ENCODE measurements around the gene QRFPR. TPM values are rescaled to one million over a fixed set of nuclear protein-coding genes. Genes with fewer than 3 reads are reported as not detected.
"Not testable (repeated sequence)": the region's sequence is repeated elsewhere in the genome, so short reads cannot be mapped to it uniquely, and the experiment has no call there.

Gene QRFPR
- total RNA-seq (2014; rRNA removed; shearing (Covaris generic)), result not detected in 2 replicates

DNA sequence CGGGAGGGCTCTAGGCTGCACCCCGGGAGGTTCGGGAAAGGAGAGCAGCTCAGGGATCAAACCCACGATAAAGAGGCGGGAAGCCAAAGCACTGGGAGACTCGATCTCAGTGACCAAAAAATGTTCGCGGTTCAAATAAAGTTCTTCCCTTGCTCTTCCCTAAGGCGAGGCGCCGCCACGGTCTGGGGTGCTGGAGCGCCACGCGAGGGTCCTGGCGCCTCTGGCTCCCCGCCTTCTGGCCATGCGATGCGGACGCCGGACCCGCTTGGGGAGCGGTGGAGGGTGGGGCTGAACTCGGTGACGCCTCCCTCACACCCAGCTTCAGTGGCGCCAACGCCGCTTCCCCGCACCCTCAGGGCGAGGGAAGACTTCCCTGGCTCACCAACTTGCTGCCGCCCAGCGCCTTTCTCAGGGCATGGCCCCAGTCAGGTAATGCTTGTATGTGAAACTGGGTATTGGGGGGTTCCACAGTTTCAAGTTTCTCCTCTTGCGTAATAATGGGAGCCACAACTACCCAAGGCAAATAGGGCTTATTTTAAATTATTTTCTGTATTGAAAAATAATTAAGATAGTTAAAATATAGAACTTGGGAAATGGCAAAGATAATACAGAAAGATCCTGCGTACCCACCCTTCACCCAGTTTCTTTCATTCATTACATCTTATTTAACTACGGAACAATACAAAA, at the start of gene QRFPR:
Gene QRFPR (minus strand): TSS at position 243 of the 687 bp plus-strand sequence. CDS start 371 bp downstream, outside the sequence.
- no peak for DNase-seq (ENCODE audit: low spot score)

DNA sequence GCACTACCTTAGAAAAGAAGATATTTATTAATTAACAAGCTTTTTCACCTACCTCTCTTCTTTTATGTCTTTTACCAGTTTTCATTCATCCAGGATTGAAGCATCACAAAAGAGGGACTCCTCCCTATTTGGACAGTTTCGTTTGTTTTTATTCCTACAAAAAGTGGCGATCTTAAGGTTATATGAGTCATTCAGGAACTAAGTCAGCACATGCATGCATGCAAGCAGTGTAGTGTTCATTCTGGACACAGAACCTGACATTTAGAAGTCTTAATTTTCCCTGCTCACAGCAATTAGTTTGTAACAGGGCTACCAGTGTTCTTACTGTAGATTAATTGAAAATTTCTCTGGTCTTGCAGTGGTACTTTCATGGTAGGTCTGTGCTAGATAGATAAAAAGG, 47.9 kb upstream of the QRFPR start:
- DNase-seq (ENCODE audit: low spot score), result peak; percentile 13

DNA sequence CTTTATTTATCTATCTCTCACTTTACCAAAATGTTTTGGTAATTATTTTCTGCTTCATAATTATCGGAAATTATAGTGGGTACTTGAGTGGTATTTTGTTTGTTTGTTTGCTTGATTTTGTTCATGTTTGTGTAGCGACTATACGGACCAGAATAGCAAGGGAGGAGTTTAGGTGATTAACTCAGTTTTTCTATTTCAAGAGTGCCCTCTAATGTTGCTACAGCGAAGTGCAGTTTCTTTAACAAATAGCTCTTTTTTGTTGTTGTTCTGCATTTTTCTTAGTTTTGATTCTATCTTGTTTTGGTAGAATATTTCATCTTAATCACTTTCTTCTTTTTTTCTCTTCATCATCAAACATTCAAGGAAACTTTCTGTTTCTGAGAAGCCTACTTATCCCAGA, 40.8 kb upstream of the QRFPR start:
- peak; percentile 24 for DNase-seq (ENCODE audit: low spot score)

DNA sequence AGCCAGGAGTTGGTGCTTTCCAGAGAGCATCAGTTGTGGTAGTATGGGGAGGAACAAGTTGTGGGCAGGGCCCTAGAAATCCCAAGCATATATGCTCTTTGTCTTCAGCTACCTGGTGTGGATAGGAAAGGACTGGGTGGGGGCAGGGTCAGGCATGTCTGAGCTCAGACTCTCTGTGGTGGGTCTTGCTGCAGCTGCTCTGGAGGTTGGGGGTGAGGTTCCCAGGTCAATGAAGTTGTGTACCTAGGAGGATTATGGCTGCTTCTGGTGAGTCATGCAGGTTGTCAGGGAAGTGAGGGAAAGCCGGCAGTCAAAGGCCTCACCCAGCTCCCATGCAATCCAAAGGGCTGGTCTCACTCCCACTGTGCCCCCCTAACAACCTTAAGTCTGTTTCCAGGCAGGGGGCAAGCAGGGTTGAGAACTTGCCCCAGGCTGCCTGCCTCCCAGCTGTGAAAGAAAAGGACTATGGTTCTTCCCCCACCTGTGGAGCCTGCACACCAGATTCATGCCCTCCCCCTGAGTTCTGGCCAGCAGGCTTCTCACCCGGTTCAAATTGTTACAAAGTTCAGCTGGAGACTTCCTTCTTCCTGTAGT, 30.4 kb upstream of the QRFPR start:
- no peak for DNase-seq (ENCODE audit: low spot score)

DNA sequence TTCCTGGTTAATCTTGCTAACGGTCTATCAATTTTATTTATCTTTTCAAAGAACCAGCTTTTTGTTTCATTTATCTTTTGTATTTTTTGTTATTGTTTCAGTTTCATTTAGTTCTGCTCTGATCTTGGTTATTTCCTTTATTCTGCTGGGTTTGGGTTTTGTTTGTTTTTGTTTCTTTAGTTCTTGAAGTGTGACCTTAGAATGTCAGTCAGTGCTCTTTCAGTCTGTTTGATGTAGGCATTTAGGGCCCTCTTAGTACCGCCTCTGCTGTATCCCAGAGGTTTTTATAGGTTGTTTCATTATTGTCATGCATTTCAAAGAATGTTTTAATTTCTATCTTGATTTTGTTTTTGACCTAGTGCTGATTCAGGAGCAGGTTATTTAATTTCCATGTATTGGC, 27.7 kb upstream of the QRFPR start:
- not testable (repeated sequence) for DNase-seq (ENCODE audit: low spot score)

DNA sequence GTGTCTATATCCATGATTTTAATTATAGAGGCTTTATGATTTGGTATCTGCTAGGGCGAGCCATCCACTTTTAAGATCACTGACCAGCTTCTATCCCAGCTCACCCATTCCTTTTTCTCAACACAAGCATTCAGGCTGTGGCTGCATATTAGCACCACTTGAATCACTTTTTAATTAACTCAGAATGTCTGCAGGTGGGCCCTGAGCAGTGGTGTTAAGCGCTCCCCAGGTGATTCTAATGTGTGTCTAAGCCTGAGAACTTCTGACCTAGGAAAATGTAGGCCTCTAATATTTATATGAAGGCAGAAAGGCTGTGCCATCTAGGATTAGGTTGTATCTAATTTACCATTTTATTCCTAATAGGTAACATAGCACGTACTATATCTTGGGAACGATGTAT, 19.8 kb upstream of the QRFPR start:
- no peak for DNase-seq (ENCODE audit: low spot score)

DNA sequence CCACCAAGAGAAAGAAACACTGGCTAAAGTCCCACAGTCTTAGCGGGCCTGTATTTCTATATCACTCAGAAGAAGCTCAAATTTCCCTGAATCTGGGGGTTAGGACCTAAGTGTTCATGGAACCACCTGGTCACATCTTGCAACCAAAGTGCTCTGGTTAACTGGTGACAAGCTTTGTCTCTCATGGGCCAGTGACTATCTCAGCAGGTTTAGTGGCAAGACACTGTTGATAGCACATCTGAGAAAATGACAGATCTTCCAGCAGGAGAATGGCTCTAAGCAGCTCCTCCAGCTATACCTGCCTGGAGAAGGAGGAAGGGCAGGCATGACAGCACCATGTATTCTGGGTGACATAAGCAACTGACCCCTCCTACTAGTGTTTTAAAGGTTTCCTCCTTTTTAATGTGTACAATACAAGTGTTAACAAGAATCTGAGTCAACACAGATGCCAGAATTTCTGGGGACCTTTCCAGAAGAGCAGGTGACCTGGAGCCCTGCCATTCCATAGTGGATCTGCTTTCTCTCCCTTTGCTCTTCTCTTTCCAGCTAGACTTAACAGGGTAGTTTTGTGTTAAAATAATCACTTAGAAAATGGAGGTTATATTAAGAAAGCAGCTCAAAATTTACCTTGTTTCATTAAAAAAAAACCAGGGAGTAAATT, 17.3 kb upstream of the QRFPR start:
- DNase-seq (ENCODE audit: low spot score), result peak; percentile 3

DNA sequence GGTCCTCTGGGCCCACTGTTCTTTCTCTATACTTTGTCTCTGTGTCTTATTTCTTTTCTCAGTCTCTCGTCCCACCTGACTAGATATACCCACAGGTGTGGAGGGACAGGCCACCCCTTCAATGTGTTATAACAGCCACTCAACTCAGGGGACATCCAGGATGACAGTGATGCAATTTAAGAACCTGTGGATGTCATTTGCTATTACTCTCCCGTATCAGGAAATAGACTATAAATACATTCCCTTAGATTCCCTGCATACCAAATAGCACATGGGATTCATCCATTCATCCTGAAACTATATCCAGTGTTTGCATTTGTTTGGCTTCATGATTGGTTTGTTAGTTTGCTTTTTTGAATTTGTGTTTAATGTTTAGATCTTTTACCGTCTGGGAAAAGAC, 16.6 kb upstream of the QRFPR start:
- DNase-seq (ENCODE audit: low spot score), result no peak

DNA sequence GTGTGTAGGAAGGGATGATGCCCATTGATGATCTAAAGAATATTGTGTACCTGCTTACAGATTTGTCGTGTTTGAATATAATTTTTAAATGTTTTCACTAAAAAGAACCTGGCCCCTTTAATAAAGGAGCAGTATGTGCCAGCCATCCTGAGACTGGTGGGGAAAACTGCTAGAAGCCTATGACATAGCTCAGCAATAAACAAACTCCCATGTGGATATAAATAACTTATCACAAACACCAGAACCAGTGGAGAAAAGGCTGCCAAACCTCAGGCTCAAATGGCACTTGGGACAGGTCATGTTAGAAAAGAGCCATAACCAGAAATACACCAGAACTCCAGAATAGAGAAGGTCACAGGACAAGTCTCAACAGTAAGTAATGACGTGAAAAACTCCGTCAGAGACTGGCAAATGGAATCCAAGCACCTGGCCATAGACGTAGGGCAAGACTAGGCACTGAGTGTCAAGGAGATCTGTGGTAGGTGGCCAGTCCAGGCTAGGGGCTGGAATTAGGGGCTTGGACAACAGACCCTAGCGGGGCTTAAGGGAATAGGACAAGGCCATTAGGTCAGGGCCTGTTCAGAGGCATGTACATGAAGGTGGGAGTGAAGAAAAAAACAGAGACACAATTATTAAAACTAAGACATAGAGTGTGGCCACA, 11.7 kb upstream of the QRFPR start:
- DNase-seq (ENCODE audit: low spot score), result no peak

DNA sequence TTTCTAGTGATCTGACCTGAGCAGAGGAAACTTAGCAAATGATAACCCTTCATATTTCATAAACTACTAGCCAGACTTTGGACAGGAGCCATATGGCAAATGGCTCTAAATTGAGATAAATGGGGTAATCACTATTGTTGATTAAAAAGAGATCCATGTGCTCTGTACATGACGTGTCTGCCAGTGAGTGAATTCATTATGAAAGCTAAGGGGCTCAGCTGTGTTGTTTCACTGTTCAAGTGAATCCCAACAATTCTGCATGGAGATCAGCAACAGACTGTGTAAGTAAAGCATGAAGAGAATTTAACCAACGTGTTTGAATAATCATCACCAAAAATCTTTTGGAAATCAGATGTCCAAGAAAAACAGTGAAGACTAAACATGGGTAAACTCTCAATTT, 9.5 kb upstream of the QRFPR start:
- DNase-seq (ENCODE audit: low spot score), result no peak

DNA sequence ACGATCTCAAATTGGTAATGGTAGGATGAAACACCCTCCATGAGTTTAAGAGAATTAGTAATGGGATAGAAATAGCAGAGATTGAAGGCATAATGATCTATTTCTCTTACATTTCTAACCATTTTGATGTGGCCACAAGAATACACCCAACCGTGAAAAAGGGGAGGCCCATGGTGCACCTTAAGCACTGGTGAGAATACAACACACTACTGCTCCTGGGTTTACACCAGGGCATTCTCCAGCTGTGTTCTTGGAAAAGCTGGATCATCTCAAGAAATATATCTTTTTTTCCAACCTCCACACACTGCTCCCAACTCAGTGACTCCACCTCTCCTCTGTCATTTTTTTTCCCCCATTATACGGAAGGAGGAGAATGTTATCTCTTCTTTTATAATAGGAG, 1.5 kb downstream of the QRFPR start:
- DNase-seq (ENCODE audit: low spot score), result no peak

DNA sequence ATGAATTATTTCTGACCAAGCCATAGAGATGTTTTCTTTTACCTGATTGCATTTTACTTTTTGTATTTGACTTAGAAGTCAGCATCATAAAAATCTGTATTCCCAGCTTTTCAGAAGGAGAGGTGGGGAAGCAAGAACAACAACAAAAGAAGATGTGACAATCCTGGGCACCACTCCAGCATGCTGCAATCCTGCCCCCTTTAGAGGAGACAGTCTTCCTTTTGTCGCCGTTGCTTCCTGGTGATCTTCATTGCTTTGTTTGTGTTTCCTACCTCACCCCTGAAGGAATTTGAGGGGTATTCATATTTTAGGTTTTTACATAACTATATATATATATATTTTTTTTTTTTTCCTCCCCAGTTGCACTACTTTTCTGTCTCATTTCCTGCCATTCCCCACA, 3.7 kb downstream of the QRFPR start:
- no peak for DNase-seq (ENCODE audit: low spot score)

DNA sequence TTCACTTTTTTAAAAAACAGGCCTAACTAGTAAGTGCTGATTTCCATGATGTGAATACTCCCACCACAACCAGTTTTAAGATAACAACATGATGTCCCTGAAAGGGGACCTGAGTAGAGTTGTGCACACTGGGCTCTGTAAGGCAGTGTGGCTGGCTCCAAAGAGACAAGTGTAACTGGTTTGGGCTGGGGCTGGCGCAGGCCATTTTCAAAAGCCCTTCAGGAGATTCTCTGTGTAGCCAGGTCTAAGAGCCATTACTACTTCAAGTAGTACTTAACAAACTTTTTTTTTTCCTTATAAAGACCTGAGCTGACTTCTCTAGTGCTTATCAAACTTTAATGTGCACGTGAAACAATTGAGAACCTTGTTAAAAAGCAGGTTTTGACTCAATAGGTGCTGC, 4.3 kb downstream of the QRFPR start:
- no peak for DNase-seq (ENCODE audit: low spot score)

DNA sequence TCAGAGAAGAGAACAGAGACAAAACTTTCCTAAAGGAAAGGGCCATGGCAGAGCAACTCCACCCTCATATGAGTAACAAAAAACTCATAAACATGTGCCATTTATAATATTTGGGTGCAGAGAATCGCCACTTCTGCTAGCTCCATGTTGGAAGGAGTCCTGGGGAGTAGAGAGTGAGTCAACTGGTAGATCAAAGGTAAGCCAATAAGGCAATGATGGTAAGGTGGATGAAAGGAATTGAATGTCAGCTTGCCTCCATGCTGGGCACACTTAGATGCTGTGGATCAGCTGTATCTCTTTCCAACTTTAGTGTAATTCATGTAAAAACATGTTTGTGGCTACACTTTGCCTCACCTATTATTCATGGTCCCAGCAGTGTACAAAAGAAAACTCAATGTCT, 4.7 kb downstream of the QRFPR start:
- no peak for DNase-seq (ENCODE audit: low spot score)

DNA sequence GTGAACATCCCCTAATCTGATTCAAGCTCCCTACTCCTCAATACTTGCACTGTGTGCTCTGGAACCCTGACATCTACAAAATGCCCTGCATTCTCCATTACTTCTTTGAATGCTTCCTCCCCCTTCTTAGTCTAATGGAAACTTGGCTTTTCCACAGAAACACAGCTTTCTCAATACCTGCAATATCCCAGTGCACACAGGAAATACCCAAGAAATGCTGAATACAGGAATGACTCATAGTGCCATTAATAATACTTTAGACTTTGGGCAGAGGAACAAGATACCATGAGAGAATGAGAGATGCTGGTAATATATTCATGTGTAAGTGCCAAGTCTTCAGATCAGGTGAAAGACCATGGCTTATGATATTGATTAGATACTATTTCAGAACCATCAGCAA, 5.6 kb downstream of the QRFPR start:
- DNase-seq (ENCODE audit: low spot score), result peak; percentile 65

DNA sequence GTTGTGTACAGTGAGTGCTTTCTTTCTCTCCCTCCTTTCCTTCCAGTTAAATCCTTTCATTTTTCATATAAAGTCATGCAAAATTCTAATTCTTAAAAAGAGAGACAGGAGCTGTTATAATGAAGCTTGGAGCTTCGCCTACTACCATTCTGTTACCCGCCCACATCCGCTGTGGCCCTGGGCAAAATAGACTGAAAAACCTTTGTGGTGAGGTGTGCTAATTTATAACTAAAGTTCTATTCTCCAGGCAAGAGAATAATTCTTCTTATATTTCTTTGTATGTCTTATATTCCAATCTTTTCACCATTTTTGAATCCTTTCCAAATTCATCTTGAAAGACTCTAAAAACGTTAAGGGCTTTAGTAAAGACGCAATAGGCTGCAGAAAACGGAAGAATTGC, 7.0 kb downstream of the QRFPR start:
- DNase-seq (ENCODE audit: low spot score), result no peak

DNA sequence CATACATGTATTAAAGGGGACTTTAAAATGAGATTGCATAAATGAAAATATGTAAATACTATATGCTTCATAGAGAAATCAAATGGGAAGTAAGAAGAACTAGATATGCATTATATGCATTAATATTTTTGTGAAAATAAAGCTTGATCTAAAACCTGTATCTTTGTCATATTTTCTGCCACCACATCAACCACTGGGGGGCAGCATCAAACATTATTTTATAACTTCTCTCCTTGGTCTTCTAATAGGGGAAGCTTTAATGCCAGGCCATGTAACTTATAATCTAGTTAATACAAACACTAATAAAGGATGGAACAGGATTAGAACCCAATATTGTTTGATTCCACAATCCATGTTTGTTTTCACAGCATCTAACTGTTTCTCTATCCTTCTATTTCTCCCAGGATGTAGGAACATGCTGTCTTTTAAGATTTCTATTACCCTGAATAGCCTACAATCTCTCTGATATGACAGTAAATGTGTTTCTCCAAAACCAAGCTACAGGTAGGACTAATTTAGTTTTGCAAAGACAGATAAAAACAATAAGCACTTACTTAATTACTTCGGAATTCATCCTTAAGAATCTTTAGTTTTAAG, 10.0 kb downstream of the QRFPR start:
- DNase-seq (ENCODE audit: low spot score), result peak; percentile 36

DNA sequence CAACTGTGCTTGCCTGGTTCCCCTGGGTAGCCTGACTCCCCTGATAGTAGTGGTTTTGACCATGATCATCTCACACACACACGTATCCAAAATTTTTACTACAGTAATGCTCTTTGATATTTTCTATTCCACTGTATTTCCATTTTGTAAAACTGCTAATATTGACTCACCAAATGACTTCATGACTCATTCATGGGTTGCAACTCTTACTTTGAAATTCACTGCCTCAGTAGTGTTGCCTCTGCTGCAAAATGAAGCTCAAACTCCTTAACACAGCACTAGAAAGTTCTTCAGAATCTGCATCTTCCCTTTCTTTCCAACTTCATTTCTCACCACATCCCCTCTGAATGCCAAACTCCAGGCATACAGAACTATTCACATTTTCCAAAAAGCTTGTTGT, 20.3 kb downstream of the QRFPR start:
- no peak for DNase-seq (ENCODE audit: low spot score)

DNA sequence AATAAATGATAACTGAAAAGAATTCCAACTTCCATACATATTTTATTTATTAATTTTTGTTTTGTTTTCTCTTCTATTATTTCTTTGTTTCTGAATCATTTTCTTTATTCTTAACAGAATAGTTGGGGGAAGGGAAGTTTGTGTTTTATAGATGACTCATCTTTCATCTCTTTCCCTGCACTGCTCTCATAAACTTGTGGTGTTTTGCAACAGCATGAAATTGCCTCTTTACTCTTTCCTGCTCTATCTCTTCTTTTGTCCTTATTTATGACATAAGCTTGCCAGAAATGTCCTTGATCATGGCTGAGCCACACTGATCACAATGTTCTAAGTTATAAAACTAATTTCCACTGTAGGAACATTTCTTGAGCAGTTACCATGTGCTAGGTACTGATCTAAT, 22.3 kb downstream of the QRFPR start:
- DNase-seq (ENCODE audit: low spot score), result peak; percentile 68

DNA sequence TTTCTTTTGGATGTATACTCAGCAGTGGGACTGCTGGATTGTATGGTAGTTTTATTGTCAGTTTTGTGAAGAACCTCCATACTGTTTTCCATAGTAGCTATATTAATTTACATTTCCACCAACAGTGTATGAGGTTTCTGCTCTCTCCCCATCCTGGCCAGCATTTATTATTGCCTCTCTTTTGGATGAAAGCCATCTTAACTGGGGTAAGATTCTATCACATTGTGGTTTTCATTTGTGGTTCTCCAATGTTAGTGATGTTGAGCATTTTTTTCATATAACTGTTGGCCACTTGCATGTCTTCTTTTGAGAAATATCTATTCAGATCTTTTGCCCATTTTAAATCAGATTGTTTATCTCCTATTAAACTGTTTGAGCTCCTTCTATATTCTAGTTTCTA, 27.6 kb downstream of the QRFPR start:
- no peak for DNase-seq (ENCODE audit: low spot score)

DNA sequence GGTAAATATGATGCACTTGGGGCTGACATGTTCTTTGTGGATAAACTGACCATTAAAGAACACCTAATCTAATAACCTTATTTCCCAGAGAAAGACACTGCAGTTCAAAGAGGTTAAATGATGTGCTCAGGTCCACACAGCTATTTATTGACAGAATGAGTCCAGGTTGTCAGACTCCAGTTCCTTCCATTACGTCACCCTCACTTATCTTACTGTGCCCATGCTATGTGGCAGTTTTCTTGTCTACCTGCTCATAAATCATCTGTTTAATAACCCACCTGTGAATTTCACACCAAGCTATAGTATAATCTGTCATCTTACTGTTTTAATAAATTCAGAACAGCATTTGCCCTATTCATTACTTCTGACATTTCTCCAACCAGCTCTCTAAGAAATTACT, 36.7 kb downstream of the QRFPR start:
- DNase-seq (ENCODE audit: low spot score), result no peak

DNA sequence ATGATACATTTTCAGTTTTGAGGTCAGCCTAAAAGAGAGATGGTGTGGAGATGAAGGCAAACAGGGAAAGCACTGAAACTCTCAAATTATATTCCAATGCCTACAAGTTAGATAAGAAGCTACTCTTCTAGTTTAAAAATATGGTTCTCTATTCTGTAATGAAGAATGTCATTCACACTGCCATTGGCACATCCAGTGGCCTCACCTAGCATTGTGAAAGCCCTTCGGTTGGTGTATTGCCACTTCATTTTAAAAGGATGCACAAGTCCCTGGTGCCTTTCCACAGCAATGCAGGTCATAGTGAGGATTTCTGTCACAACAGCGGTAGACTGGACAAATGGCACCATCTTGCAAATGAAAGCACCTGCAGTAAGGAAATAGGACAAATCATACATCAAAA, 40.6 kb downstream of the QRFPR start:
- DNase-seq (ENCODE audit: low spot score), result no peak

Measured in A172 (cell line).